HG03575 (cell line): ENCODE data around the gene DDC.
"Not testable (repeated sequence)": the region's sequence is repeated elsewhere in the genome, so short reads cannot be mapped to it uniquely, and the experiment has no call there.

Source experiments
- ATAC-seq: cut with Tn5 transposase; IDR thresholded peaks from one replicate; pipeline ENCODE4 v1.9.1; 2021; ENCODE audit not compliant: unreplicated experiment, insufficient number of reproducible peaks, low FRiP score; ENCODE audit errors: extremely low read depth

Gene DDC

GRCh38 chr7:50591480-50592438, 26.6 kb upstream of the DDC start:
- no peak for ATAC-seq

- no peak for ATAC-seq
Measured at GRCh38 chr7:50591098-50591479, 25.9 kb upstream of the DDC start.

DNA sequence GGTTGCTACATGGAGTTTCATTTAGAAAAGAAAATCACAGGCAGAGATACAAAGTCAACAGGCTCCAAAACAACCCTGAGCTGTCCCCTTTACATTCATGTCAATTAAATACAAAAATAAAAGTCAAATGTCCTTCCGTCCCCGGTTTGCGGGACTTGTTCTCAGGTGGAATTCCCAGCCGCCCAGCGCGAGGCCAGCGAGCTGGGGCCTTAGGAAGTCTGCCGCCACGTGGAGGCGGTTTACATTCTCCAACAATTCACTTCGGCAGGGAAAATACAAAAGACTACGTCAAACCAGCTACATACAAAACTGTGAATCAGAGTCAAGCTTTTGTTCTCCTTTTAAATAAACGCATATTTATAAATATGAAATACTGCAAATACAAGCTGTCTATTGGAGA, 25.3 kb upstream of the DDC start:
- no peak for ATAC-seq

DNA sequence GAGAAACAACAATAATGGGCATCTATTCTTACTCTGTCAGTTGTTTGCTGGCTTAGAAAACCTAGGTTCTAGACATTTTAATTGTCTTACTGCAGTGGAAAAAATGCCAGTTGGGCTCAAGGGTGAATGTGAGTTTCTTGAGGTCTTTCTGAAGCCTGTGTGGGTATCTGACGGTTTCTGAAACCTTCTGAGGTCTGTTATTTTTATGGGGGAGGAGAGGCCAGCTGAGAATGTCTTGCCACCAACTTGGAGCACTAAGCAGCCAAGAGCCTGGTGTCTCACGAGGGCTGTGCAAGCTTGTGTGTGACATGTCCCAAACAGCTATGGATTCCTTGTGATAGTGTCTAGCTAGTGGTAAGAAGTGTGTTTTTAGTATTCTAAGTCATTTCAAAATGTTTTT, 24.2 kb upstream of the DDC start:
- ATAC-seq: no peak

GRCh38 chr7:50588937-50589336, 23.7 kb upstream of the DDC start:
- no peak for ATAC-seq

DNA sequence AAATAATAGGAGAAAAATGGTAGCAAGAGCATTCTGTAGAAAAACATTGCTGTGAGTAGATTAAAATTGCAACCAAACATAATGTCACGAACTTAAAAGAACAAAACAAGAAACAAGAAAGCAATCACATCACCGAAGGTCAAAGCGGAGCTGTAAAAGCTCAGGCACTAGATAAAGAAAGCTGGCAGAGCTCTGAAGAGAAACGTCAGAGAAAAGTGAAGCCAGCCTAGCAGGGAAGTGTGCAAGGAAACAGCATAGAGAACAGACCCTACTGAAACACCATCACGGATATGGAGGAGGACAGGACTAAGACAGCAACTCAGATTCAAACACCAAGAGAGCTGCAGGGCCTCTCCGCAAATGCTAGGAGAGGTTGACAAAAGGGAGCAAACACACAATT, 22.5 kb upstream of the DDC start:
- no peak for ATAC-seq

GRCh38 chr7:50584793-50585408, 19.7 kb upstream of the DDC start:
- no peak for ATAC-seq

DNA sequence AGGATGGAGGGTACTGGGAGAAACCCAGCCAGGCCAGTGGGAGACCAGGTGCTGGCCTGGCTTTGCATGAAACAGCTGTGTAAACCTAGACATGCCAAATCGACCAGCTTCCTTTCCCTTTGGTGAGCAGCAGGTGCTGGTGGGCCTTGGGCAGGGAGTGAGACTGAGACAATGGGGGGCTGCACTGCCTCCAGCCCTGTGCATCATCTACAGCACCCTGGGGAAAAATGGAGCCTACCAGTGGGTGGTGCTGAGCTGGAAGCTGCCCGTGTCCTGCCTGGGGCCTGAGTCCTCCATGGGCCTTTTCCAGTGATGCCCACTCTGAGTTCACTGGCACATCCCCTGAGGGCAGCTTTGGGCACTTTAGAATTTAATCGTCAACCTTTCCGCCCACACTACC, 19.2 kb upstream of the DDC start:
- no peak for ATAC-seq

DNA sequence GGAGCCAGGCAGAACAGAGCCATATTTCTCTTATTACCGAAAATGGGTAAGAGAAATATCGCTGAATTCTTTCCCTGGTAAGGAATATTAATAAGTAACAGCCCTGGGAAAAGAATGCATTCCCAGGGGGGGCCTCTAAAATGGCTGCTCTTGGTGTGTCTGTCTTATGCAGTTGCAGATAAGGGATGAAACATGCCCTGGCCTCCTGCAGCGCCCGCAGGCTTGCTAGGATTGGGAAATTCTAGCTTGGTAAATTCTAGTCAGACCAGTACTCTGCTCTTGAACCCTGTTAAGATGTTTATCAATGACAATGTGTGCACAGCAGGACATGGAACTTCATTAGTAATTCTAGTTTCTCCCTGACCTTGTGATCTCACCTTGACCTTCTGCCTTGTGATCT, 18.1 kb upstream of the DDC start:
- ATAC-seq: not testable (repeated sequence)

DNA sequence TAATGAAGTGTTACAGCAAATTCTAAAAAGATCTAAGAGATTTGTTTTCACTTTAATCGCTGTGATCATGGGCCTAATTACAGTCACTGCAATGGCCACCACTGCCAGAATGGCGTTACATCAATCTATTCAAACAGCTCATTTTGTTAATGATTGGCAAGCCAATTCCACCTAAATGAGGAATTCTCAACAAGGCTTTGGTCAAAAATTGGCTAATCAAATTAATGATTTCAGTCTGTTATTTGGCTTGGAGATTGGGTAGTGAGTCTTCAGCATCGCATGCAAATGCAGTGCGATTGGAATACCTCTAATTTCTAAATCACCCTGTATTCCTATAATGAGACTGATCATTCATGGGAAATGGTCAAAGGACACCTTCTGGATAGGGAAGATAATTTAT, 17.1 kb upstream of the DDC start:
- ATAC-seq: not testable (repeated sequence)

GRCh38 chr7:50580666-50581065, 15.5 kb upstream of the DDC start:
- not testable (repeated sequence) for ATAC-seq

DNA sequence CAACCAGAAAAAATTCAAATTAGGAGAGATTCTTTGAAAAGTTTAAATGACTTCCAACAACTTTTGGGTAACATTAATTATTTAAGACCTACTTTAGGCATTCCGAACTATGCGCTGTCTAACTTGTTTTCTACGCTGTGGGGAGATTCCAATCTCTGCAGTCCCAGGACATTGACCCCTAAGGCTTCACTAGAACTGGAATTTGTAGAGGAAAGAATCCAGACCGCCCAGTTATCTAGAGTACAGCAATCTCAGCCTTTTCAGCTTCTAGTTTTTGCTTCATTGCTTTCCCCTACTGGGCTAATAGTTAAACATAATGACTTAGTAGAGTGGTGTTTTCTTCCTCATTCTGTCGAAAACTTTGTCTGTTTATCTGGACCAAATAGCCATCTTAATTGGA, 14.9 kb upstream of the DDC start:
- no peak for ATAC-seq

DNA sequence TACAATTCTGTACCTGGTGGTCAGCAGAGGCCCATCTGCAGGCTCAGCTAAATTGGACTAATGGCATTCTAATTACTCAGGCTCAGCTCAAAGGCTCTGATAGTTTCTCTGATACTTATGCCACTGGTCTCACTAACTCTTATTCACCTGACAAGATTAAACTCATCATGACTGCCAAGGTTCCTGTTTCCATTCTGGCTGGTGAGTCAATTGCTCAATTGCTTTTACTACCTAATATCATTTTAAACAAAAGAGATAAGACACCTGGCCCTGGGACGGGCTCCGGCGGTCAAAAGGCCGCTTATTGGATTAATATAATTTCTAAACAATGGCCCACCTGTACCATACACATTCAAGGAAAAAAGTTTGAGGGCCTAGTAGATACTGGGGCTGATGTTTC, 12.9 kb upstream of the DDC start:
- ATAC-seq: not testable (repeated sequence)

GRCh38 chr7:50577569-50577968, 12.4 kb upstream of the DDC start:
- no peak for ATAC-seq

DNA sequence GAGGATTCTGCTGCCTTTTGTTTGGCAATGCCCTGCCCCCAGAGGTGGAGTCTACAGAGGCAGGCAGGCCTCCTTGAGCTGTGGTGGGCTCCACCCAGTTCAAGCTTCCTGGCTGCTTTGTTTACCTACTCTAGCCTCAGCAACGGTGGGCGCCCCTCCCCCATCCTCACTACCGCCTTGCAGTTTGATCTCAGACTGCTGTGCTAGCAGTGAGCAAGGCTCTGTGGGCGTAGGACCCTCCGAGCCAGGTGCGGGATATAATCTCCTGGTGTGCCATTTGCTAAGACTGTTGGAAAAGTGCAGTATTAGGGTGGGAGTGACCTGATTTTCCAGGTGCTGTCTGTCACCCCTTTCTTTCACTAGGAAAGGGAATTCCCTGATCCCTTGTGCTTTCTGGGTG, 11.2 kb upstream of the DDC start:
- not testable (repeated sequence) for ATAC-seq

DNA sequence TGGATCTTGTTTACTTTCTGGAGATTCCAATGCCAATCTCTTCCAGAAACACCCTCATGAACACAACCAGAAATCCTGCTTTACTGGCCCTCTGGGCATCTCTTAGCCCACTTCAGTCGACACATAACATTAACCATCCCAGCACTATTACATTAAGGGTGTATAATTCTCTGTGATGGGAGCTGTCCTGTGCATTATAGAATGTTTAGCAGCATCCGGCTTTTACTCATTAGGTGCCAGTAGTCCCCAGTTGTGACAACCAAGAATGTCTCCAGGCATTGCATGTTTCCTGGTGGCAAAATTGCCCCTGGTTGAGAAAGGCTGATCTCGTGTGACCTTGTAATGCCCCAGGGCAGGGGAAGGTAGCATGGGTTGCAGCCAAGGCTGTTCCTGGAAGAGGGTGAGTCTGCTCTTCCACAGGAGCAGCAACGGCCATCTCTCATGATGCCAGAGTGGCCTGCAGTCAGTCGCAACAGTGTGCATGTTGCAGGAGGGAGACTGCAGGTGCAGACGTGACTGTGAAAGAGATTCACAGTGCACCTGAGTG, 2.6 kb upstream of the DDC start:
- ATAC-seq: no peak

GRCh38 chr7:50565977-50566376, 772 bp upstream of the DDC start:
- ATAC-seq: no peak

GRCh38 chr7:50565559-50565916, 333 bp upstream of the DDC start:
- no peak for ATAC-seq

- no peak for ATAC-seq
Measured at GRCh38 chr7:50564171-50564570, 1.0 kb downstream of the DDC start.

- no peak for ATAC-seq
Measured at GRCh38 chr7:50562136-50562535, 3.1 kb downstream of the DDC start.
